Peyer's patch (tissue), 4 donors: Measurements from ENCODE around the gene ZNF516.

Source experiments
- POLR2A ChIP-seq, 2 donors: fragments of 450-650 bp; IDR thresholded peaks; one replicate each; pipeline ENCODE4 v1.5.1; 2017; ENCODE audit warnings: antibody characterized with exemption in 2 of 2, mild to moderate bottlenecking in 2 of 2, moderate library complexity in 2 of 2
- TF ChIP-seq, protein P1 (sequence below), 6 experiments: fragments of 450-650 bp in 4 of 6; fragments of 200-600 bp in 2 of 6; sonication (generic) in 1 of 6; IDR thresholded peaks; one replicate each; pipeline ENCODE4 v1.5.1; 2017 to 2019; ENCODE audit warnings: antibody characterized with exemption in 6 of 6, mild to moderate bottlenecking in 3 of 6, moderate library complexity in 1 of 6

DNA sequence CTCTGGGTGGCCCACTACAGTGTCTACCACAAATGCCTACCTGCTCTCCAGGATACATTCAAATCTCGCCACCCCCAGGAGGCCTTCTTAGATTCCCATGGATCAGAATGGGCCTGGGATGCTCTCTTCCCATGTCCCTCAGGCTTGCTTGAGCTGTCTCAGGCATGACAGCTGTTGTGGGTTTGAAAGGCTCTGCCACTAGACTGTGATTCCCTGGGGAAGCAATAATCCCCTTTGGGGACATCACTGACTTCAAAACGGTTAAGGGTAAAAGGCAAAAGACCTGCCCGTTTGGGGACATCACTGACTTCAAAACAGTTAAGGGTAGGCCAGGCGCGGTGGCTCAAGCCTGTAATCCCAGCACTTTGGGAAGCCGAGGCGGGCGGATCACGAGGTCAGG lies 35.8 kb upstream of the ZNF516 start:
- no peak for TF ChIP-seq POLR2A (IDR thresholded peaks at IDR 0.05)
- TF ChIP-seq, protein P1, sequence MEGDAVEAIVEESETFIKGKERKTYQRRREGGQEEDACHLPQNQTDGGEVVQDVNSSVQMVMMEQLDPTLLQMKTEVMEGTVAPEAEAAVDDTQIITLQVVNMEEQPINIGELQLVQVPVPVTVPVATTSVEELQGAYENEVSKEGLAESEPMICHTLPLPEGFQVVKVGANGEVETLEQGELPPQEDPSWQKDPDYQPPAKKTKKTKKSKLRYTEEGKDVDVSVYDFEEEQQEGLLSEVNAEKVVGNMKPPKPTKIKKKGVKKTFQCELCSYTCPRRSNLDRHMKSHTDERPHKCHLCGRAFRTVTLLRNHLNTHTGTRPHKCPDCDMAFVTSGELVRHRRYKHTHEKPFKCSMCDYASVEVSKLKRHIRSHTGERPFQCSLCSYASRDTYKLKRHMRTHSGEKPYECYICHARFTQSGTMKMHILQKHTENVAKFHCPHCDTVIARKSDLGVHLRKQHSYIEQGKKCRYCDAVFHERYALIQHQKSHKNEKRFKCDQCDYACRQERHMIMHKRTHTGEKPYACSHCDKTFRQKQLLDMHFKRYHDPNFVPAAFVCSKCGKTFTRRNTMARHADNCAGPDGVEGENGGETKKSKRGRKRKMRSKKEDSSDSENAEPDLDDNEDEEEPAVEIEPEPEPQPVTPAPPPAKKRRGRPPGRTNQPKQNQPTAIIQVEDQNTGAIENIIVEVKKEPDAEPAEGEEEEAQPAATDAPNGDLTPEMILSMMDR (IDR thresholded peaks at IDR 0.05): no peak
